PC-3 (cell line): Measurements from ENCODE around the gene FSTL1.

ENCODE experiments used
- EZH2 ChIP-seq: fragments of 300-600 bp; sonication (generic); IDR thresholded peaks from one replicate; pipeline ENCODE4 v1.6.1; 2017; ENCODE audit warnings: antibody characterized with exemption, mild to moderate bottlenecking, low read length; ENCODE audit not compliant: unreplicated experiment
- EZH2phosphoT487 ChIP-seq: fragments of 300-600 bp; sonication (generic); IDR thresholded peaks from 2 replicates; pipeline ENCODE4 v1.6.1; 2018; ENCODE audit warnings: mild to moderate bottlenecking, antibody characterized with exemption, low read length, borderline replicate concordance
- TF ChIP-seq, protein P1 (sequence below): fragments of 300-600 bp; sonication (generic); conservative IDR thresholded peaks from 2 replicates; pipeline ENCODE4 v1.5.1; 2017; ENCODE audit warnings: antibody characterized with exemption, low read depth, mild to moderate bottlenecking, low read length

GRCh38 chr3:120348991-120349854 lies 101.6 kb downstream of the FSTL1 start, which contains the start of gene LRRC58:
- TF ChIP-seq EZH2 (no peak), EZH2phosphoT487 (peak; percentile 92)
- TF ChIP-seq, protein P1, sequence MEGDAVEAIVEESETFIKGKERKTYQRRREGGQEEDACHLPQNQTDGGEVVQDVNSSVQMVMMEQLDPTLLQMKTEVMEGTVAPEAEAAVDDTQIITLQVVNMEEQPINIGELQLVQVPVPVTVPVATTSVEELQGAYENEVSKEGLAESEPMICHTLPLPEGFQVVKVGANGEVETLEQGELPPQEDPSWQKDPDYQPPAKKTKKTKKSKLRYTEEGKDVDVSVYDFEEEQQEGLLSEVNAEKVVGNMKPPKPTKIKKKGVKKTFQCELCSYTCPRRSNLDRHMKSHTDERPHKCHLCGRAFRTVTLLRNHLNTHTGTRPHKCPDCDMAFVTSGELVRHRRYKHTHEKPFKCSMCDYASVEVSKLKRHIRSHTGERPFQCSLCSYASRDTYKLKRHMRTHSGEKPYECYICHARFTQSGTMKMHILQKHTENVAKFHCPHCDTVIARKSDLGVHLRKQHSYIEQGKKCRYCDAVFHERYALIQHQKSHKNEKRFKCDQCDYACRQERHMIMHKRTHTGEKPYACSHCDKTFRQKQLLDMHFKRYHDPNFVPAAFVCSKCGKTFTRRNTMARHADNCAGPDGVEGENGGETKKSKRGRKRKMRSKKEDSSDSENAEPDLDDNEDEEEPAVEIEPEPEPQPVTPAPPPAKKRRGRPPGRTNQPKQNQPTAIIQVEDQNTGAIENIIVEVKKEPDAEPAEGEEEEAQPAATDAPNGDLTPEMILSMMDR, result peak; percentile 52
